Fibroblast of villous mesenchyme (primary cell): Measurements from ENCODE around the gene FOXD1. TPM values are rescaled to one million over a fixed set of nuclear protein-coding genes. Genes with fewer than 3 reads are reported as not detected.
"Not testable (repeated sequence)": the region's sequence is repeated elsewhere in the genome, so short reads cannot be mapped to it uniquely, and the experiment has no call there.

Experiments
- DNase-seq: peaks from one replicate; pipeline ENCODE4 v3.0.0-alpha.2; 2010; ENCODE audit warnings: low read depth
- H3K4me3 ChIP-seq: 2 replicates; pipeline ENCODE4 v1.5.1; 2011; ENCODE audit warnings: low read depth, mild to moderate bottlenecking, low read length
- CTCF ChIP-seq: IDR thresholded peaks from 2 replicates; pipeline ENCODE4 v1.5.1; 2012; ENCODE audit warnings: low read depth, mild to moderate bottlenecking, low read length; ENCODE audit not compliant: insufficient read depth
- total RNA-seq: library from RNA; depleted of rRNA; stranded (reverse); fragments of >200 nt; gene quantifications from 2 replicates; pipeline ENCODE4 v1.2.3, GENCODE V29; 2012

Gene FOXD1
- total RNA-seq, 1 donor, result 2.2 TPM

GRCh38 chr5:73491155-73491554 lies 42.6 kb upstream of the FOXD1 start:
- no peak for TF ChIP-seq CTCF
- DNase-seq, result no peak
- no peak overlapping the region for H3K4me3 ChIP-seq

- H3K4me3 ChIP-seq, result no peak overlapping the region
- DNase-seq, result no peak
- TF ChIP-seq CTCF, result no peak
Observed at GRCh38 chr5:73490088-73490487, 41.5 kb upstream of the FOXD1 start.

GRCh38 chr5:73488806-73489205 lies 40.2 kb upstream of the FOXD1 start:
- no peak for TF ChIP-seq CTCF
- no peak for DNase-seq
- H3K4me3 ChIP-seq, result no peak overlapping the region

GRCh38 chr5:73487815-73488214 lies 39.2 kb upstream of the FOXD1 start:
- no peak overlapping the region for H3K4me3 ChIP-seq
- no peak for TF ChIP-seq CTCF
- no peak for DNase-seq

- DNase-seq, H3K4me3 ChIP-seq: not testable (repeated sequence)
Observed at GRCh38 chr5:73487257-73487656, 38.7 kb upstream of the FOXD1 start.

- DNase-seq, result no peak
- H3K4me3 ChIP-seq, result no peak overlapping the region
- no peak for TF ChIP-seq CTCF
Observed at GRCh38 chr5:73486119-73486899, 37.7 kb upstream of the FOXD1 start.

GRCh38 chr5:73485715-73486114 lies 37.1 kb upstream of the FOXD1 start:
- DNase-seq, result no peak
- TF ChIP-seq CTCF, result no peak
- H3K4me3 ChIP-seq, result no peak overlapping the region
